ENCODE measurements around the gene CUX1. TPM values are rescaled to one million over a fixed set of nuclear protein-coding genes. Genes with fewer than 3 reads are reported as not detected.

Gene CUX1
- polyA plus RNA-seq, 3 donors: 22.4 to 47.5 (median 40.9) TPM

- H3K27ac ChIP-seq (ENCODE audit: low read depth, low read length): no peak overlapping the region
- 76 to 83% (median 81%) methylated on average over 7 of the region's 7 CpGs for WGBS, 3 donors
Observed at GRCh38 chr7:102251531-102252365, 434.3 kb downstream of the CUX1 start.

GRCh38 chr7:102252366-102252982, 435.0 kb downstream of the CUX1 start:
- 73 to 81% (median 80%) methylated on average over 11 of the region's 11 CpGs for WGBS, 3 donors
- H3K27ac ChIP-seq (ENCODE audit: low read depth, low read length): no peak overlapping the region

- 53 to 95% (median 94%) methylated on average over 19 of the region's 19 CpGs for WGBS, 3 donors
- no peak overlapping the region for H3K27ac ChIP-seq (ENCODE audit: low read depth, low read length)
Observed at GRCh38 chr7:102253066-102253972, 435.9 kb downstream of the CUX1 start.

- WGBS, 3 donors: 89 to 92% (median 91%) methylated on average over 13 of the region's 13 CpGs
- no peak overlapping the region for H3K27ac ChIP-seq (ENCODE audit: low read depth, low read length)
Observed at GRCh38 chr7:102253973-102254370, 436.5 kb downstream of the CUX1 start.

- H3K27ac ChIP-seq (ENCODE audit: low read depth, low read length): no peak overlapping the region
- 87 to 96% (median 89%) methylated on average over 8 of the region's 8 CpGs for WGBS, 3 donors
Observed at GRCh38 chr7:102254521-102254920, 437.1 kb downstream of the CUX1 start.

GRCh38 chr7:102255501-102255900, 438.1 kb downstream of the CUX1 start:
- 95% methylated on average over 7 of the region's 7 CpGs for WGBS, 3 donors
- no peak overlapping the region for H3K27ac ChIP-seq (ENCODE audit: low read depth, low read length)

GRCh38 chr7:102255916-102256315, 438.5 kb downstream of the CUX1 start:
- WGBS, 3 donors: 88 to 94% (median 93%) methylated on average over 15 of the region's 15 CpGs
- no peak overlapping the region for H3K27ac ChIP-seq (ENCODE audit: low read depth, low read length)

- WGBS, 3 donors: 91 to 93% (median 92%) methylated on average over 25 of the region's 25 CpGs
Observed at GRCh38 chr7:102258073-102258748, 440.8 kb downstream of the CUX1 start.

GRCh38 chr7:102258749-102259107, 441.3 kb downstream of the CUX1 start:
- 82 to 84% (median 83%) methylated on average over 12 of the region's 12 CpGs for WGBS, 3 donors
- H3K27ac ChIP-seq (ENCODE audit: low read depth, low read length): no peak overlapping the region

More at GRCh38 chr7:102258073-102258748, 440.8 kb downstream of the CUX1 start:
- H3K27ac ChIP-seq (ENCODE audit: low read depth, low read length): no peak overlapping the region

- WGBS, 3 donors: 68 to 75% (median 68%) methylated on average over 9 of the region's 9 CpGs
- no peak overlapping the region for H3K27ac ChIP-seq (ENCODE audit: low read depth, low read length)
Observed at GRCh38 chr7:102260856-102261255, 443.4 kb downstream of the CUX1 start.

GRCh38 chr7:102261451-102261850, 444.0 kb downstream of the CUX1 start:
- no peak overlapping the region for H3K27ac ChIP-seq (ENCODE audit: low read depth, low read length)
- WGBS, 3 donors: 74 to 86% (median 79%) methylated on average over 9 of the region's 9 CpGs

GRCh38 chr7:102262546-102262945, 445.1 kb downstream of the CUX1 start:
- 82 to 90% (median 89%) methylated on average over 13 of the region's 13 CpGs for WGBS, 3 donors

GRCh38 chr7:102264367-102264891, 447.0 kb downstream of the CUX1 start:
- H3K27ac ChIP-seq (ENCODE audit: low read depth, low read length): no peak overlapping the region
- 59 to 86% (median 70%) methylated on average over 13 of the region's 13 CpGs for WGBS, 3 donors

More at GRCh38 chr7:102262546-102262945, 445.1 kb downstream of the CUX1 start:
- no peak overlapping the region for H3K27ac ChIP-seq (ENCODE audit: low read depth, low read length)

GRCh38 chr7:102266541-102266940, 449.1 kb downstream of the CUX1 start:
- 79 to 85% (median 84%) methylated on average over 14 of the region's 14 CpGs for WGBS, 3 donors

GRCh38 chr7:102268635-102269034, 451.2 kb downstream of the CUX1 start:
- 84 to 90% (median 85%) methylated on average over 10 of the region's 10 CpGs for WGBS, 3 donors
- no peak overlapping the region for H3K27ac ChIP-seq (ENCODE audit: low read depth, low read length)

More at GRCh38 chr7:102266541-102266940, 449.1 kb downstream of the CUX1 start:
- no peak overlapping the region for H3K27ac ChIP-seq (ENCODE audit: low read depth, low read length)

GRCh38 chr7:102270178-102270887, 452.9 kb downstream of the CUX1 start:
- H3K27ac ChIP-seq (ENCODE audit: low read depth, low read length): no peak overlapping the region
- WGBS, 3 donors: 77 to 81% (median 78%) methylated on average over 13 of the region's 13 CpGs

- WGBS, 3 donors: 92 to 95% (median 94%) methylated on average over 10 of the region's 10 CpGs
- H3K27ac ChIP-seq (ENCODE audit: low read depth, low read length): no peak overlapping the region
Observed at GRCh38 chr7:102271158-102271798, 453.9 kb downstream of the CUX1 start.
